Thyroid gland (tissue), 4 donors: ENCODE results near the gene VKORC1. TPM values are rescaled to one million over a fixed set of nuclear protein-coding genes. Genes with fewer than 3 reads are reported as not detected.

ENCODE experiments used
- DNase-seq, 2 donors: peaks; one replicate each; pipeline ENCODE4 v3.0.0-alpha.2; 2019
- H3K27ac ChIP-seq, 3 donors: fragments of 200-600 bp; sonication (generic); 1 replicate in 2 of 3; 2 replicates in 1 of 3; pipeline ENCODE4 v1.5.1; 2016 to 2019; ENCODE audit warnings: mild to moderate bottlenecking in 1 of 3, moderate library complexity in 1 of 3
- H3K27me3 ChIP-seq: fragments of 200-600 bp; sonication (generic); one replicate; pipeline ENCODE4 v1.5.1; 2019
- H3K36me3 ChIP-seq, 2 donors: fragments of 200-600 bp; sonication (generic); one replicate each; pipeline ENCODE4 v1.5.1; 2016 to 2019
- H3K4me1 ChIP-seq, 2 donors: fragments of 200-600 bp; sonication (generic); one replicate each; pipeline ENCODE4 v1.5.1; 2017 to 2019
- H3K4me3 ChIP-seq, 3 donors: fragments of 200-600 bp; sonication (generic); replicated peaks in 1 of 3; 1 replicate in 2 of 3; 2 replicates in 1 of 3; pipeline ENCODE4 v1.5.1; 2016; ENCODE audit warnings: mild to moderate bottlenecking in 1 of 3
- H3K9me3 ChIP-seq: fragments of 200-600 bp; sonication (generic); one replicate; pipeline ENCODE4 v1.5.1; 2017
- POLR2A ChIP-seq, 2 donors: fragments of 450-650 bp; IDR thresholded peaks; one replicate each; pipeline ENCODE4 v1.6.1; 2017; ENCODE audit warnings: antibody characterized with exemption in 2 of 2, mild to moderate bottlenecking in 2 of 2, moderate library complexity in 1 of 2
- WGBS, 2 donors: methylation state at CpG; one replicate each; pipeline ENCODE4 v1.1.5; 2017; 5-methylcytosine and 5-hydroxymethylcytosine counted together
- intact Hi-C: fragments of 100-400 bp; cut with DNase I; formaldehyde crosslinking; loops from one replicate; pipeline ENCODE4 v1.15.1; 2023
- total RNA-seq, 4 donors: library from RNA; depleted of rRNA; stranded (reverse); fragments of >200 nt; gene quantifications; one replicate each; pipeline ENCODE4 v1.2.3, GENCODE V29; 2016
- TF ChIP-seq, protein P1 (sequence below), 6 experiments: fragments of 200-600 bp in 3 of 6; fragments of 450-650 bp in 3 of 6; sonication (generic) in 3 of 6; IDR thresholded peaks; one replicate each; pipeline ENCODE4 v1.5.1; 2016 to 2019; ENCODE audit warnings: antibody characterized with exemption in 6 of 6, mild to moderate bottlenecking in 2 of 6, inconsistent platforms in 1 of 6, moderate library complexity in 1 of 6

The VKORC1 gene
- total RNA-seq, 4 donors from 2014 or later, result 58.7 to 145 (median 104) TPM

DNA sequence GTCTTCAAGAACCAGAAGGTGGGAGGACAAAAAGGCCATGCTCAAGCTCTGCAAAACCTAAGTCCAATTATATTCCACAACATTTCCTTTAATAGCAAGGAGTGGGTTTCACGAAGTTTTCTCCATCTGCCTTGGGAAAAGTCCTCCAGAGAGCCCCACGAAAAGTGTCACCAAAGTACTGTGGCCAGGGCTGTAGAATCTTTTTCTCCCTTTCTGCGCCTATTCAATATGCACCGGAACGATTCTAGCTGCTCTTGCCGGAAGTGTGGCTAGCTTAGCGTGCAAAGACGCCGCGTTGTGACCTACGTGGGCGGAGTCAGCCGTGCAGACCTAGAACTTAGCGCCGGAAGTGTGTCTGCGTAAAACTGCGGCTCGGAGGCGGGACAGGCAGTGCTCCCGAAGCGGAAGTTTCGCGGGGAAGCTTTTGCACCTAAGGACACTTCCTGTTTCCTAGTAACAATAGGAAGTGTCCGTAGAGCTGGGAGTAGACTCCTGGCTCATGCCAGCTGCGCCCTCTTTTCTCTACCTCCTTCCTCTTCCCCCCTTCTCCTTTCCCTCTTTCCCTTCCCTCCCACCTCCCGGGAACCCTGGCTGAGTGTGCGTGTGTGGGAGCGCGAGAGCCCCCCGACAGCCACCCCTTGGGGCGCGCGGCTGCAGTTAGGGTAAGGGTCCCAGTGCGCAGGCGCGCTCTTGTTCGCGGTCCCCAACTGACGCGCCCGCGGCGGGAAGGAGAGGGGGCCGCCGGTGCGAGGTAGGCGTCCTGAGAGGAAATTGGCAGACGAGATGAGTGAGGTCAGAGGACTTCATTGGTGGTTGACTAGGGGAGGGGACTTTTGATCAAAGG lies 20.4 kb downstream of the VKORC1 start, which contains the start of the genes ZNF646 and ZNF668:
TSS of gene ZNF646 (plus strand) at position 453 of the 844 bp plus-strand sequence. CDS start 1,903 bp downstream, outside the sequence.
TSS of gene ZNF668 (minus strand) at position 271 of the 844 bp plus-strand sequence. CDS start 9,781 bp downstream, outside the sequence.
- peak; percentile 99 for DNase-seq
- 1% methylated on average over 34 to 35 of the region's 48 CpGs for WGBS, 2 donors
- H3K9me3 ChIP-seq, result no peaks in the 10 kb centered on the region
- peaks cover 19 to 24% of the 10 kb centered on the region in 2 donors for H3K4me1 ChIP-seq
- TF ChIP-seq POLR2A (IDR thresholded peaks at IDR 0.05), result peak in 1 of 2 donors; percentile 65
- TF ChIP-seq, protein P1, sequence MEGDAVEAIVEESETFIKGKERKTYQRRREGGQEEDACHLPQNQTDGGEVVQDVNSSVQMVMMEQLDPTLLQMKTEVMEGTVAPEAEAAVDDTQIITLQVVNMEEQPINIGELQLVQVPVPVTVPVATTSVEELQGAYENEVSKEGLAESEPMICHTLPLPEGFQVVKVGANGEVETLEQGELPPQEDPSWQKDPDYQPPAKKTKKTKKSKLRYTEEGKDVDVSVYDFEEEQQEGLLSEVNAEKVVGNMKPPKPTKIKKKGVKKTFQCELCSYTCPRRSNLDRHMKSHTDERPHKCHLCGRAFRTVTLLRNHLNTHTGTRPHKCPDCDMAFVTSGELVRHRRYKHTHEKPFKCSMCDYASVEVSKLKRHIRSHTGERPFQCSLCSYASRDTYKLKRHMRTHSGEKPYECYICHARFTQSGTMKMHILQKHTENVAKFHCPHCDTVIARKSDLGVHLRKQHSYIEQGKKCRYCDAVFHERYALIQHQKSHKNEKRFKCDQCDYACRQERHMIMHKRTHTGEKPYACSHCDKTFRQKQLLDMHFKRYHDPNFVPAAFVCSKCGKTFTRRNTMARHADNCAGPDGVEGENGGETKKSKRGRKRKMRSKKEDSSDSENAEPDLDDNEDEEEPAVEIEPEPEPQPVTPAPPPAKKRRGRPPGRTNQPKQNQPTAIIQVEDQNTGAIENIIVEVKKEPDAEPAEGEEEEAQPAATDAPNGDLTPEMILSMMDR (IDR thresholded peaks at IDR 0.05), result peak in 1 of 6 experiments; percentile 17
- peaks cover 25 to 29% of the 10 kb centered on the region in 2 donors for H3K36me3 ChIP-seq
- H3K27ac ChIP-seq, result peak within 1 kb of the TSS; percentile 75 to 93 (median 84)
- H3K27me3 ChIP-seq, result no peaks in the 10 kb centered on the region
- H3K4me3 ChIP-seq, result peak within 1 kb of the TSS; percentile 89 to 99 (median 95)
- intact Hi-C loops, result no loop called here

DNA sequence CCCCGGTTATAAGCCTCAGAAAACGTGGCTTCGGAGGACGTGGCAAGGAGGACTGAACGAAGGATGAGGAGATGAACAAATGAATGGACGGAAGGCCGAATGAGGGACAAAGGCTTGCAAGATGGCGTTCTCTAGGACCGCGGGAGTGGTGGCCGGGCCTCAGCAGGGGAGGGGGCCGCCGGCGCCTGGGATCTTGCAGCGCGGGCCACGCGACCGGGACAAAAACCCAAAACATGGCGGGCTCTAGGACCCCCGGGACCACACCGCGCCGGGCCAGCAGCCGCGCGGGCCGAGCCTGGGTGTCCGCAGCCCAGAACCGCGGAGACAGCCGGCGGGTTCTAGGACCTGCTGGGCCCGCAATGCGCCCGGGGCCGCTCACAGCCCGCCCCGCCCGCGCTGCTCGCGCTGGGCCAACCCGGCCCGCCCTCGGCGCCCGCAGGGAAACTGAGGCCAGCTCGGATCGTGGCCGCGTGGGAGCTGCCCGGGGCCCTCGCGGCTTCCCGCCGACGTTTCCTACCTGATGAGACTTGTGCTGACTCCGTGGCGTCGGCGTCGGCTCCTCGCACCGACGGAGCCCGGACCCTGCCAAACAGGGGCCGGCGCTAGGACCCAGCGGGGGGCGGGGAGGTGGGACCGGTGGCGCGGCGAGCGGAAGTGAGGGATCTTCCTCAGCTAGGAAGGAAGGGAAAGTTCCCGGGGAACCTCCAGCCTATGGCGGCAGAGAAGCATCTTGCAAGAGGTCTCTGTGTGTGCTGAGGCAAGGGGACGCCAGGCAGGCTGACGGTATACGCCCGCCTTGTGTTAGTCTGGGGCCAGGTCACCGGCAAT lies 21.2 kb downstream of the VKORC1 start:
- intact Hi-C loops, result no loop called here
- Histone ChIP-seq H3K9me3 (no peaks in the 10 kb centered on the region), H3K36me3 (peaks cover 17 to 21% of the 10 kb centered on the region in 2 donors), H3K4me3 (peak overlapping the region; percentile 89 to 95 (median 95)), H3K27me3 (no peaks in the 10 kb centered on the region), H3K4me1 (peaks cover 19 to 24% of the 10 kb centered on the region in 2 donors), H3K27ac (peak overlapping the region; percentile 75 to 93 (median 84))
- WGBS, 2 donors, result 0 to 1% methylated on average over 5 to 21 of the region's 83 CpGs
- peak in 1 of 2 donors; percentile 30 for TF ChIP-seq POLR2A (IDR thresholded peaks at IDR 0.05)
- TF ChIP-seq, protein P1 (IDR thresholded peaks at IDR 0.05), result peak in 1 of 6 experiments; percentile 17
- peak; percentile 92 for DNase-seq

DNA sequence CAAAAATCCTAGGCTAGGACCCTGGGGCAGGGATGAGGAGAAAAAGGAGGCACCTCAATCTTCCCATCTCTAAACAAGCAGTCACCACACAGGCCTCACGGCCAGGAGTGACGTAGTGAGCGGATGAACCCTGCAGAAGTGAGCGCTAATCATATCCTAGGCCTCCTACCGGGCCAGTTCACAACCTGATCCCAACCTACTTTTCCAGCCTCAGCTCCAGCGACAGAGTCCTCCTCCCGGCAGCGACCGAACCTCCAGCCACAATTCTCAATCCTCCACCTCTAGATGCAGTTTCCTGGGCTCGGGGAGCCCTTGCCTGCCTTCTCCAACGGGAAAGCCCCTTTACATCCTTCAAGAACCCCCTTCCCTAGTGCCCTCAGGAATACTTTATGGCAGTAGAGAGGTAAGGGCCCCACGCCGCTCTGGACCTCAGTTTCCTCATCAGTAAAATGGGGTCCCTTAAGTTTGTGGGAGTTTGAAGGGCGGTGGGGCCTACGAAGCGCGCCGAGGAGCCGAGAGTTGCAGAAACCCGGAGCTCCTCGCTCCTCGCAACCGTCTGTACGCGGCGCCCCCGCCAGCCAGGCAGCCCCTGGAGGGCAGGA lies 22.0 kb downstream of the VKORC1 start:
- TF ChIP-seq, protein P1 (IDR thresholded peaks at IDR 0.05), result no peak
- no peak for TF ChIP-seq POLR2A (IDR thresholded peaks at IDR 0.05)
- Histone ChIP-seq H3K4me1 (peaks cover 19 to 24% of the 10 kb centered on the region in 2 donors), H3K36me3 (peaks cover 10 to 13% of the 10 kb centered on the region in 2 donors), H3K4me3 (peak overlapping the region; percentile 89 to 95 (median 95)), H3K27me3 (no peaks in the 10 kb centered on the region), H3K9me3 (no peaks in the 10 kb centered on the region), H3K27ac (peak overlapping the region in 2 of 3 donors; percentile 75 to 93)
- 4 to 9% methylated on average over 11 to 22 of the region's 27 CpGs for WGBS, 2 donors
- intact Hi-C loops, result no loop called here
- DNase-seq, result no peak

DNA sequence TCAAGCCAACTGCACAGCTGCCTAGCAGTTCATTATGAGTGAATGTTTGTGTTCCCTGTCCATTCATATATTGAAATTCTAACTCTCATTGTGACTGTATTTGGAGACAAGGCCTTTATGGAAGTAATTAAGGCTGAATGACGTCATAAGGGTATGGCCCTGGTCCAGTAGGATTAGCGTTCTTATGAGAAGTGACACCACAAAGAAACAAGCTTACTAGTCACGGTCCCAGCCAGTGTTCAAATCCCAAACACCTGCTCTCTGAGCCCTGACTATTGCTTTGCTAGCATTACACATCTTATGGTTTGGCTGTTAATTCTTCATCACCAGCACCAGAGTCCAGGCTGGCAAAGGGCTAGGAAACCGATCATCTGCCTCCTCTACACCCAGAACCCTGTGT lies 22.7 kb downstream of the VKORC1 start:
- intact Hi-C loops, result no loop called here
- no peak overlapping the region for H3K27ac ChIP-seq
- H3K9me3 ChIP-seq, result no peaks in the 10 kb centered on the region
- no peak for DNase-seq
- WGBS, 2 donors, result 45 to 46% methylated on average over 4 of the region's 4 CpGs
- no peaks in the 10 kb centered on the region for H3K27me3 ChIP-seq
- no peak overlapping the region for H3K4me3 ChIP-seq
- no peak for TF ChIP-seq POLR2A (IDR thresholded peaks at IDR 0.05)
- TF ChIP-seq, protein P1 (IDR thresholded peaks at IDR 0.05), result no peak
- H3K36me3 ChIP-seq, result peaks cover 2 to 6% of the 10 kb centered on the region in 2 donors
- peaks cover 19 to 24% of the 10 kb centered on the region in 2 donors for H3K4me1 ChIP-seq
